ENCODE measurements around the gene UGT2A2. TPM values are rescaled to one million over a fixed set of nuclear protein-coding genes. Genes with fewer than 3 reads are reported as not detected.

UGT2A2 gene
- total and polyA plus RNA-seq, 12 donors, result not detected

DNA sequence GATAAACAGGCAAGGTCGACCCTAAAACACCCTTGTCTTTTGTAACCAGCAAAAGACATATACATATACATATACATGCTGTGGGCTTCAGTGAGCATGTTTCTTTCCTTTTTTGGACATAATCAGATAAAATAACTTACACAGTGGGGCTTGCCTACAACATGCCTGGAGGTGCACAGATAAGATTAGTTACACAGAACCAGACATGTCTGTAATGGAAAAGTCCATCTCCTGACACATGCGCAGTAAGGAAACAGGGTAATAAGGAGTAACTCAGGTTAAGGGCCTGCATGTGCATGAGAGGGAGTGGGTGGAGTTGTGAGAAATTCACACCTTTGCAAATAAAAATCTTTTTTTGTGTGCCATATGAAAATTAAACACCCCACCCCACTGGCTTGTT is 10.2 kb upstream of the UGT2A2 start:
- Histone ChIP-seq H3K4me3 (no peak overlapping the region), H3K4me1 (replicated peaks in 1 of 2) (no peaks in the 10 kb centered on the region), H3K27me3 (no peaks in the 10 kb centered on the region), H3K36me3 (replicated peaks in 1 of 2) (no peaks in the 10 kb centered on the region), H3K9me3 (replicated peaks in 1 of 3) (no peaks in the 10 kb centered on the region), H3K27ac (no peak overlapping the region)
- intact Hi-C loops (cut with DNase I), result no loop called here
- TF ChIP-seq, protein P1, sequence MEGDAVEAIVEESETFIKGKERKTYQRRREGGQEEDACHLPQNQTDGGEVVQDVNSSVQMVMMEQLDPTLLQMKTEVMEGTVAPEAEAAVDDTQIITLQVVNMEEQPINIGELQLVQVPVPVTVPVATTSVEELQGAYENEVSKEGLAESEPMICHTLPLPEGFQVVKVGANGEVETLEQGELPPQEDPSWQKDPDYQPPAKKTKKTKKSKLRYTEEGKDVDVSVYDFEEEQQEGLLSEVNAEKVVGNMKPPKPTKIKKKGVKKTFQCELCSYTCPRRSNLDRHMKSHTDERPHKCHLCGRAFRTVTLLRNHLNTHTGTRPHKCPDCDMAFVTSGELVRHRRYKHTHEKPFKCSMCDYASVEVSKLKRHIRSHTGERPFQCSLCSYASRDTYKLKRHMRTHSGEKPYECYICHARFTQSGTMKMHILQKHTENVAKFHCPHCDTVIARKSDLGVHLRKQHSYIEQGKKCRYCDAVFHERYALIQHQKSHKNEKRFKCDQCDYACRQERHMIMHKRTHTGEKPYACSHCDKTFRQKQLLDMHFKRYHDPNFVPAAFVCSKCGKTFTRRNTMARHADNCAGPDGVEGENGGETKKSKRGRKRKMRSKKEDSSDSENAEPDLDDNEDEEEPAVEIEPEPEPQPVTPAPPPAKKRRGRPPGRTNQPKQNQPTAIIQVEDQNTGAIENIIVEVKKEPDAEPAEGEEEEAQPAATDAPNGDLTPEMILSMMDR (IDR thresholded peaks at IDR 0.05), result no peak
- no peak for TF ChIP-seq POLR2A (IDR thresholded peaks at IDR 0.05)
- 38 to 66% (median 55%) methylated on average over 2 of the region's 2 CpGs for WGBS, 4 donors
- no peak for DNase-seq

GRCh38 chr4:69649207-69649606 is 9.8 kb upstream of the UGT2A2 start:
- TF ChIP-seq, protein P1 (IDR thresholded peaks at IDR 0.05), result no peak
- no peak for TF ChIP-seq POLR2A (IDR thresholded peaks at IDR 0.05)
- no peaks in the 10 kb centered on the region for H3K27me3 ChIP-seq
- no peak overlapping the region for H3K4me3 ChIP-seq
- H3K4me1 ChIP-seq (replicated peaks in 1 of 2), result no peaks in the 10 kb centered on the region
- H3K36me3 ChIP-seq (replicated peaks in 1 of 2), result no peaks in the 10 kb centered on the region
- no peaks in the 10 kb centered on the region for H3K9me3 ChIP-seq (replicated peaks in 1 of 3)
- no peak for DNase-seq
- H3K27ac ChIP-seq, result no peak overlapping the region
- WGBS, 4 donors, result 17 to 36% (median 27%) methylated on average over 1 of the region's 1 CpG
- intact Hi-C loops (cut with DNase I), result no loop called here

DNA sequence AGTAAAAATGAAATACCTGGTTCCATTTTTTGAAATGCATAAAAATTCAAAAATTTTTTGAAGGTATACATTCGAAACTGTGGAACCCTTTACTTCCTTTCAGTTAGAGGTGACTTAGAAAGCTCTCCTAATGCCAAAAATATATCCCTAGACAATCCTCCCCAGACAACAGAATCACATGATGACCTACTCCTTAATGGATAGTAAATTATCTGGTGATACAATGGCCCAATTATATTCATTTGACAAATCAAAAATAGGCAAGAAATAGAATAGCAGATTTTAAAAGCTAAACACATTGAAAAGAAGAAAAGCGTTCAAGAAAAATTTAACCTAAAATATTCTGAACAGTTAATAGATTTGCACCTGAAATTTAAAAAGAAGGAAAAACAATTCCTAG is 3.5 kb upstream of the UGT2A2 start:
- Histone ChIP-seq H3K27ac (no peak overlapping the region), H3K9me3 (replicated peaks in 1 of 3) (no peaks in the 10 kb centered on the region), H3K4me3 (no peak overlapping the region), H3K4me1 (replicated peaks in 1 of 2) (no peaks in the 10 kb centered on the region), H3K27me3 (no peaks in the 10 kb centered on the region), H3K36me3 (replicated peaks in 1 of 2) (no peaks in the 10 kb centered on the region)
- TF ChIP-seq, protein P1 (IDR thresholded peaks at IDR 0.05), result no peak
- no peak for TF ChIP-seq POLR2A (IDR thresholded peaks at IDR 0.05)
- intact Hi-C loops (cut with DNase I), result no loop called here
- WGBS, 4 donors, result 72 to 78% (median 75%) methylated on average over 2 of the region's 2 CpGs
- DNase-seq, result no peak

GRCh38 chr4:69640289-69640688 is 847 bp upstream of the UGT2A2 start:
- H3K27ac ChIP-seq, result no peak overlapping the region
- no peaks in the 10 kb centered on the region for H3K9me3 ChIP-seq (replicated peaks in 1 of 3)
- DNase-seq, result no peak
- no peak overlapping the region for H3K4me3 ChIP-seq
- no peaks in the 10 kb centered on the region for H3K27me3 ChIP-seq
- H3K36me3 ChIP-seq (replicated peaks in 1 of 2), result no peaks in the 10 kb centered on the region
- no peak for TF ChIP-seq POLR2A (IDR thresholded peaks at IDR 0.05)
- TF ChIP-seq, protein P1 (IDR thresholded peaks at IDR 0.05), result no peak
- intact Hi-C loops (cut with DNase I), result no loop called here
- 53 to 92% (median 73%) methylated on average over 2 of the region's 2 CpGs for WGBS, 4 donors
- H3K4me1 ChIP-seq (replicated peaks in 1 of 2), result no peaks in the 10 kb centered on the region
